IMR-90 (cell line): ENCODE results near the gene BMX. TPM values are rescaled to one million over a fixed set of nuclear protein-coding genes. Genes with fewer than 3 reads are reported as not detected.

ENCODE experiments used
- ATAC-seq: fragments of 200-7000 bp; cut with Tn5 transposase; 2 replicates; pipeline ENCODE4 v1.9.1; 2020; ENCODE audit warnings: low read depth, mild to moderate bottlenecking, moderate library complexity
- BruUV-seq: library from RNA; stranded (reverse); fragments of 400-500 nt; replicated peaks from 2 replicates; lab custom pipeline; 2021; lab: Mats Ljungman, UMichigan
- CTCF ChIA-PET: fragments of 300-600 bp; formaldehyde crosslinking; extraction: SDS; loops from one replicate; lab custom pipeline; 2021; ENCODE audit warnings: antibody characterized with exemption; lab: Yijun Ruan, JAX
- POLR2A ChIA-PET: fragments of 300-600 bp; sonication (Branson Sonifier 250); formaldehyde crosslinking; loops from one replicate; lab custom pipeline; 2022; ENCODE audit warnings: antibody characterized with exemption; ENCODE audit not compliant: unreplicated experiment; lab: Charles Lee
- DNase-seq: peaks from one replicate; pipeline ENCODE4 v3.0.0; 2013
- H2AFZ ChIP-seq: replicated peaks from 2 replicates; pipeline ENCODE3; 2013; ENCODE audit warnings: low read length, mild to moderate bottlenecking; ENCODE audit not compliant: poor library complexity
- H2AK5ac ChIP-seq: 2 replicates; pipeline ENCODE4 v1.6.1; 2013; ENCODE audit warnings: low read depth, low read length, inconsistent platforms
- H2AK9ac ChIP-seq: replicated peaks from 2 replicates; pipeline ENCODE3; 2013; ENCODE audit warnings: mild to moderate bottlenecking, low read depth, low read length, moderate library complexity; ENCODE audit not compliant: poor library complexity
- H2BK120ac ChIP-seq: 2 replicates; pipeline ENCODE4 v1.6.1; 2013; ENCODE audit warnings: low read depth, low read length, inconsistent platforms
- H2BK15ac ChIP-seq: 3 replicates; pipeline ENCODE4 v1.6.1; 2013; ENCODE audit warnings: low read depth, low read length, inconsistent platforms
- H2BK20ac ChIP-seq: 2 replicates; pipeline ENCODE4 v1.6.1; 2013; ENCODE audit warnings: low read depth, mild to moderate bottlenecking, inconsistent platforms, low read length, moderate library complexity
- H2BK5ac ChIP-seq: 2 replicates; pipeline ENCODE4 v1.6.1; 2013; ENCODE audit warnings: mild to moderate bottlenecking, low read depth, low read length, inconsistent platforms; ENCODE audit not compliant: poor library complexity, severe bottlenecking
- H3K14ac ChIP-seq: replicated peaks from 2 replicates; pipeline ENCODE4 v1.6.1; 2013; ENCODE audit warnings: low read depth, low read length, inconsistent platforms
- H3K18ac ChIP-seq: 2 replicates; pipeline ENCODE4 v1.6.1; 2013; ENCODE audit warnings: low read depth, low read length, control low read depth
- H3K23ac ChIP-seq: 2 replicates; pipeline ENCODE4 v1.6.1; 2013; ENCODE audit warnings: low read depth, low read length, inconsistent platforms
- H3K27ac ChIP-seq: 2 replicates; pipeline ENCODE4 v1.5.1; 2013; ENCODE audit warnings: mild to moderate bottlenecking, control low read depth, low read length; ENCODE audit not compliant: insufficient read depth
- H3K27me3 ChIP-seq: 2 replicates; pipeline ENCODE4 v1.6.1; 2013; ENCODE audit warnings: low read length; ENCODE audit not compliant: control insufficient read depth, insufficient read depth
- H3K36me3 ChIP-seq: 2 replicates; pipeline ENCODE4 v1.6.1; 2013; ENCODE audit warnings: low read length, mixed read lengths; ENCODE audit not compliant: control insufficient read depth, insufficient read depth
- H3K4ac ChIP-seq: 2 replicates; pipeline ENCODE4 v1.6.1; 2013; ENCODE audit warnings: low read depth, low read length, inconsistent platforms
- H3K4me1 ChIP-seq: 2 replicates; pipeline ENCODE4 v1.6.1; 2013; ENCODE audit warnings: low read length, mixed read lengths; ENCODE audit not compliant: control insufficient read depth, insufficient read depth
- H3K4me2 ChIP-seq: 2 replicates; pipeline ENCODE4 v1.6.1; 2013; ENCODE audit warnings: low read depth, mild to moderate bottlenecking, control low read depth, low read length, moderate library complexity
- H3K4me3 ChIP-seq: 2 replicates; pipeline ENCODE4 v1.5.1; 2013; ENCODE audit warnings: low read depth, mild to moderate bottlenecking, control low read depth, low read length, moderate library complexity; ENCODE audit not compliant: insufficient read depth
- H3K56ac ChIP-seq: 2 replicates; pipeline ENCODE4 v1.6.1; 2013; ENCODE audit warnings: low read length, inconsistent platforms; ENCODE audit not compliant: insufficient read depth; ENCODE audit errors: extremely low read depth
- H3K79me1 ChIP-seq, 2 experiments: 2 replicates each; pipeline ENCODE4 v1.6.1; 2013; ENCODE audit warnings: low read length in 2 of 2, inconsistent platforms in 1 of 2, low read depth in 1 of 2
- H3K9ac ChIP-seq: 2 replicates; pipeline ENCODE4 v1.6.1; 2013; ENCODE audit warnings: low read depth, low read length, control low read depth
- H3K9me1 ChIP-seq: 2 replicates; pipeline ENCODE4 v1.6.1; 2013; ENCODE audit warnings: low read length, inconsistent platforms; ENCODE audit not compliant: insufficient read depth
- H3K9me3 ChIP-seq: 2 replicates; pipeline ENCODE4 v1.6.1; 2013; ENCODE audit warnings: low read length; ENCODE audit not compliant: control insufficient read depth, insufficient read depth
- H4K20me1 ChIP-seq: 2 replicates; pipeline ENCODE4 v1.6.1; 2013; ENCODE audit warnings: low read length, inconsistent platforms; ENCODE audit not compliant: insufficient read depth
- H4K5ac ChIP-seq: 2 replicates; pipeline ENCODE4 v1.6.1; 2013; ENCODE audit warnings: mild to moderate bottlenecking, low read depth, low read length, control low read depth
- H4K8ac ChIP-seq, 2 experiments: 2 replicates each; pipeline ENCODE4 v1.6.1; 2013; ENCODE audit warnings: low read depth in 2 of 2, low read length in 2 of 2, control low read depth in 1 of 2, inconsistent platforms in 1 of 2
- H4K91ac ChIP-seq: 2 replicates; pipeline ENCODE4 v1.6.1; 2013; ENCODE audit warnings: low read depth, low read length, inconsistent platforms; ENCODE audit not compliant: insufficient read depth
- CEBPB ChIP-seq: IDR thresholded peaks from 2 replicates; pipeline ENCODE4 v1.6.1; 2012; ENCODE audit warnings: low read depth, low read length, improper control_type of control experiment
- CHD1 ChIP-seq: IDR thresholded peaks from 2 replicates; pipeline ENCODE4 v1.6.1; 2012; ENCODE audit warnings: low read depth, low read length, improper control_type of control experiment
- FOS ChIP-seq: fragments of 150-350 bp; IDR thresholded peaks from 2 replicates; pipeline ENCODE4 v1.6.1; 2016; ENCODE audit warnings: low read depth, low read length
- MAFK ChIP-seq: IDR thresholded peaks from 2 replicates; pipeline ENCODE4 v1.6.1; 2012; ENCODE audit warnings: low read depth, low read length, improper control_type of control experiment
- MAZ ChIP-seq: IDR thresholded peaks from 2 replicates; pipeline ENCODE4 v1.6.1; 2012; ENCODE audit warnings: low read depth, mild to moderate bottlenecking, low read length, improper control_type of control experiment, moderate library complexity, borderline replicate concordance
- MXI1 ChIP-seq: IDR thresholded peaks from 2 replicates; pipeline ENCODE4 v1.6.1; 2012; ENCODE audit warnings: low read depth, mild to moderate bottlenecking, low read length, moderate library complexity, borderline replicate concordance
- NFE2L2 ChIP-seq: fragments of 150-350 bp; IDR thresholded peaks from 2 replicates; pipeline ENCODE4 v1.6.1; 2016; ENCODE audit warnings: low read depth, mild to moderate bottlenecking, low read length
- RAD21 ChIP-seq: IDR thresholded peaks from 2 replicates; pipeline ENCODE4 v1.6.1; 2012; ENCODE audit warnings: low read length, improper control_type of control experiment
- RCOR1 ChIP-seq: IDR thresholded peaks from 2 replicates; pipeline ENCODE4 v1.6.1; 2012; ENCODE audit warnings: mild to moderate bottlenecking, low read length, improper control_type of control experiment; ENCODE audit not compliant: insufficient replicate concordance
- RFX5 ChIP-seq: IDR thresholded peaks from 2 replicates; pipeline ENCODE4 v1.8.0; 2012; ENCODE audit warnings: low read depth, mild to moderate bottlenecking, low read length, moderate library complexity
- SMC3 ChIP-seq: fragments of 150-350 bp; IDR thresholded peaks from 2 replicates; pipeline ENCODE4 v1.6.1; 2016; ENCODE audit warnings: low read depth, mild to moderate bottlenecking, antibody characterized with exemption, low read length, moderate library complexity
- WGBS, 2 experiments: methylation state at CpG; one replicate each; pipeline versions ENCODE4 v1.1.5 to v1.1.7; 2013; ENCODE audit warnings: missing lambda C conversion rate in 2 of 2; ENCODE audit not compliant: insufficient read length in 1 of 2; ENCODE audit errors: extremely low coverage in 2 of 2; 5-methylcytosine and 5-hydroxymethylcytosine counted together
- dilution Hi-C: fragments of 300-500 bp; cut with HindIII; formaldehyde crosslinking; loops from one replicate; pipeline ENCODE4 v1.14.3; 2018; ENCODE audit warnings: low sequenced_read_pairs; ENCODE audit not compliant: unreplicated experiment
- in situ Hi-C: fragments of 300-500 bp; cut with MboI; formaldehyde crosslinking; loops from 3 replicates; pipeline ENCODE4 v1.14.3; 2019; ENCODE audit warnings: low sequenced_read_pairs, inconsistent platforms, mixed read lengths
- intact Hi-C: fragments of 100-400 bp; cut with micrococcal nuclease; formaldehyde crosslinking; loops from 2 replicates; pipeline ENCODE4 v1.10.0; 2022
- polyA plus RNA-seq, 3 experiments: library from polyadenylated mRNA; depleted of rRNA; stranded (reverse); fragments of >200 nt; gene quantifications; 2 replicates each; pipeline ENCODE4 v1.2.3, GENCODE V29; 2012; ENCODE audit warnings: low replicate concordance in 1 of 3
- total RNA-seq: library from RNA; depleted of rRNA; stranded (reverse); fragments of >200 nt; gene quantifications from 2 replicates; pipeline ENCODE4 v1.2.3, GENCODE V29; 2012
- TF ChIP-seq, protein P1 (sequence below): fragments of 150-350 bp; IDR thresholded peaks from 2 replicates; pipeline ENCODE4 v1.6.1; 2017; ENCODE audit warnings: mild to moderate bottlenecking, antibody characterized with exemption, low read length, low read depth
- TF ChIP-seq, protein P2 (sequence below): fragments of 150-350 bp; IDR thresholded peaks from 2 replicates; pipeline ENCODE4 v1.6.1; 2016; ENCODE audit warnings: low read depth, mild to moderate bottlenecking, low read length, moderate library complexity, borderline replicate concordance

BMX gene
- total and polyA plus RNA-seq, 2 of the 4 experiments (the other 2 are of a cell fraction): not detected

DNA sequence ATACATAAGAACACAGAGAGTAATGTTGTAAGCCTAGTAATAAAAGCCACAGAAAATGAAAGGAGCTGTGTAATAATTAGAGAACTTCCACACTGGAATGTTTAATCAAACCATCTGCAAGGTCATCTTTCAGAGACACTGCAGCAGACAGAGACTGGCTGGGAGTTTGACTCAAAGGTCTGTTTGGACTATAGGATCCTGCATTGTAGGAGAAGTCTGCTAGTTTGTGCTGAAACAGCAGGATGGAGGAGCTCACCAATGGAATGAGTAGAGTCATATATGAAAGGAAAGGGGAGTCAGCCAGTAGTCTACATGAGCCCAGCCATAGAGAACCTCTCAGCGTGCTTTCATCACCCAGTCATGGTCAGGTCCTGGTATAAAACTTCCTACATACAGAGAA is 104.6 kb downstream of the BMX start:
- DNase-seq: no peak
- Histone ChIP-seq H3K56ac (no peak overlapping the region), H4K5ac (no peak overlapping the region), H3K23ac (no peak overlapping the region), H3K4me3 (no peak overlapping the region), H3K9ac (no peak overlapping the region), H2AFZ (no peak overlapping the region), H3K9me1 (no peaks in the 10 kb centered on the region), H3K79me1 (no peaks in the 10 kb centered on the region), H3K14ac (no peak overlapping the region), H2BK15ac (no peak overlapping the region), H3K4me2 (no peak overlapping the region), H2BK5ac (no peak overlapping the region), H3K36me3 (no peaks in the 10 kb centered on the region), H2BK120ac (no peak overlapping the region), H4K91ac (no peak overlapping the region), H3K27me3 (peaks cover 7% of the 10 kb centered on the region), H2AK5ac (no peak overlapping the region), H4K8ac (no peak overlapping the region), H3K27ac (no peak overlapping the region), H3K4me1 (no peaks in the 10 kb centered on the region), H3K4ac (no peak overlapping the region), H4K20me1 (no peaks in the 10 kb centered on the region), H2AK9ac (no peak overlapping the region), H3K18ac (no peak overlapping the region), H3K9me3 (no peaks in the 10 kb centered on the region), H2BK20ac (no peak overlapping the region)
- intact Hi-C loops (no loop called here), dilution Hi-C loops (no loop called here), in situ Hi-C loops (no loop called here)
- no CpG with 5 or more reads among the region's 1 CpG for WGBS, 2 experiments
- no peak for ATAC-seq
- BruUV-seq: no TSS peak
- ChIA-PET POLR2A (no interaction called here), CTCF (no interaction called here)
- TF ChIP-seq, protein P1, sequence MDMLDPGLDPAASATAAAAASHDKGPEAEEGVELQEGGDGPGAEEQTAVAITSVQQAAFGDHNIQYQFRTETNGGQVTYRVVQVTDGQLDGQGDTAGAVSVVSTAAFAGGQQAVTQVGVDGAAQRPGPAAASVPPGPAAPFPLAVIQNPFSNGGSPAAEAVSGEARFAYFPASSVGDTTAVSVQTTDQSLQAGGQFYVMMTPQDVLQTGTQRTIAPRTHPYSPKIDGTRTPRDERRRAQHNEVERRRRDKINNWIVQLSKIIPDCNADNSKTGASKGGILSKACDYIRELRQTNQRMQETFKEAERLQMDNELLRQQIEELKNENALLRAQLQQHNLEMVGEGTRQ: no peak
- TF ChIP-seq RAD21: no peak
- TF ChIP-seq SMC3: no peak
- TF ChIP-seq MAZ: no peak
- no peak for TF ChIP-seq CHD1
- no peak for TF ChIP-seq NFE2L2
- TF ChIP-seq MXI1: no peak
- no peak for TF ChIP-seq RCOR1
- no peak for TF ChIP-seq MAFK
- TF ChIP-seq FOS: no peak
- TF ChIP-seq CEBPB: no peak
- TF ChIP-seq, protein P2, sequence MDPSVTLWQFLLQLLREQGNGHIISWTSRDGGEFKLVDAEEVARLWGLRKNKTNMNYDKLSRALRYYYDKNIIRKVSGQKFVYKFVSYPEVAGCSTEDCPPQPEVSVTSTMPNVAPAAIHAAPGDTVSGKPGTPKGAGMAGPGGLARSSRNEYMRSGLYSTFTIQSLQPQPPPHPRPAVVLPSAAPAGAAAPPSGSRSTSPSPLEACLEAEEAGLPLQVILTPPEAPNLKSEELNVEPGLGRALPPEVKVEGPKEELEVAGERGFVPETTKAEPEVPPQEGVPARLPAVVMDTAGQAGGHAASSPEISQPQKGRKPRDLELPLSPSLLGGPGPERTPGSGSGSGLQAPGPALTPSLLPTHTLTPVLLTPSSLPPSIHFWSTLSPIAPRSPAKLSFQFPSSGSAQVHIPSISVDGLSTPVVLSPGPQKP: no peak
- no peak for TF ChIP-seq RFX5
